Immature natural killer cell (primary cell): ENCODE results near the gene GJE1. TPM values are rescaled to one million over a fixed set of nuclear protein-coding genes. Genes with fewer than 3 reads are reported as not detected.
"Not testable (repeated sequence)": the region's sequence is repeated elsewhere in the genome, so short reads cannot be mapped to it uniquely, and the experiment has no call there.

ENCODE experiments used
- DNase-seq, 3 donors: peaks; one replicate each; pipeline ENCODE4 v3.0.0; 2022; ENCODE audit warnings: mixed read lengths in 1 of 3
- H3K27ac Mint-ChIP-seq, 6 donors: one replicate each; pipeline ENCODE4 v1.8.0; 2020; ENCODE audit warnings: mixed read lengths in 6 of 6, mild to moderate bottlenecking in 5 of 6, inconsistent platforms in 4 of 6, moderate library complexity in 3 of 6
- H3K27me3 Mint-ChIP-seq, 3 donors: one replicate each; pipeline ENCODE4 v1.8.0; 2020 to 2021; ENCODE audit warnings: low read depth in 3 of 3, mild to moderate bottlenecking in 3 of 3, mixed read lengths in 3 of 3, moderate library complexity in 3 of 3, inconsistent platforms in 1 of 3
- H3K36me3 Mint-ChIP-seq, 3 donors: one replicate each; pipeline ENCODE4 v1.8.0; 2020; ENCODE audit warnings: mixed read lengths in 3 of 3, inconsistent platforms in 2 of 3, mild to moderate bottlenecking in 2 of 3
- H3K4me1 Mint-ChIP-seq, 2 donors: one replicate each; pipeline ENCODE4 v1.8.0; 2020; ENCODE audit warnings: inconsistent platforms in 2 of 2, mild to moderate bottlenecking in 2 of 2, mixed read lengths in 2 of 2, moderate library complexity in 1 of 2
- H3K4me3 Mint-ChIP-seq, 5 donors: one replicate each; pipeline ENCODE4 v1.8.0; 2020; ENCODE audit warnings: mild to moderate bottlenecking in 5 of 5, mixed read lengths in 5 of 5, inconsistent platforms in 3 of 5, moderate library complexity in 3 of 5
- H3K9me3 Mint-ChIP-seq, 6 donors: one replicate each; pipeline ENCODE4 v1.8.0; 2020; ENCODE audit warnings: mild to moderate bottlenecking in 6 of 6, mixed read lengths in 6 of 6, inconsistent platforms in 4 of 6, moderate library complexity in 3 of 6
- polyA plus RNA-seq, 3 donors: library from polyadenylated mRNA; unstranded; fragments of 300-500 nt; fragmentation: Illumina TruSeq; gene quantifications; one replicate each; pipeline ENCODE4 v1.2.3, GENCODE V29; 2021

Gene GJE1
- polyA plus RNA-seq, 3 donors from 2014 or later: not detected

DNA sequence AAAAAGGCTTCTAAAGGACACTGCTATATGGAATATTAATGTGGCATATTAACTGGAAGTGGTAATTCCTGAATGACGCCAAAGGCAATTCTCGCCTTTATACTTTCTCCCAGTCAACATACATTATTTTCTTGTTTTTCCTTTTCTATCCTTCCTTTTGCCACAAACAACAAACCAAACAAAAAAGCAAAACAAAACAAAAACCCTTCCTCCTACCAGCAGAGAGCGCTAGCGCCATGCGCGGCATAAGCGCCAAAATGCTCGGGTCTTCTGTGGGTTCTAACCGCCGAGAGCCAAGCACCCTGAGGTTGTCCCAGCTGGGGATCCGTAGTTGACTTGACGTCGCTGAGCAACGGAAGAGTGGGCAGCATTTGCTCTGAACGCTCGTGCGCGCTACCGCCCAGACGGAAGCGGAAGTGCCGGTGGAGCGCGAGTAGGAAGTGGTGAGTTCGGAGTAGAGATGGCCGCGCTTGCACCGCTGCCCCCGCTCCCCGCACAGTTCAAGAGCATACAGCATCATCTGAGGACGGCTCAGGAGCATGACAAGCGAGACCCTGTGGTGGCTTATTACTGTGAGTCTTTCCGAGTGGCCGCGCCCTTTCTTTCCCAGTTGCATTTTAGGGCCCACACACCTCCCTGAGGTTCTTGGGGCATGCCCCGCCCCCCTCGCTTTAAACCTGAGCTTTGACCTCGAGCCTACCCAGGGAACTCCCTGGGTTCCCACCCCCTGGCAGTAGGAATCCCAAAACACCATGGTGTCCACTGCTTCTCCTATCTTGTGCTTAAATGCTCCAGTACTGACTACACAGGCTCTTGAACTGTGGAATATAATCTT is 14.3 kb downstream of the GJE1 start, which contains the start of the genes NMBR and VTA1:
TSS of gene NMBR (minus strand) at position 295 of the 835 bp plus-strand sequence. CDS start 58,464 bp downstream, outside the sequence.
TSS of gene VTA1 (plus strand) at position 436 of the 835 bp plus-strand sequence. CDS start at position 461, 25 bp downstream.
- Mint-ChIP-seq H3K4me1 (peaks cover 52 to 63% of the 10 kb centered on the region in 2 donors), H3K36me3 (peaks cover 0 to 3% (median 0%) of the 10 kb centered on the region in 3 donors), H3K9me3 (peaks cover 0 to 2% (median 0%) of the 10 kb centered on the region in 6 donors), H3K27ac (peak within 1 kb of the TSS; percentile 84 to 91 (median 88)), H3K4me3 (peak within 1 kb of the TSS; percentile 85 to 93 (median 91)), H3K27me3 (peaks cover 6 to 19% (median 13%) of the 10 kb centered on the region in 3 donors)
- peak; percentile 97 for DNase-seq

DNA sequence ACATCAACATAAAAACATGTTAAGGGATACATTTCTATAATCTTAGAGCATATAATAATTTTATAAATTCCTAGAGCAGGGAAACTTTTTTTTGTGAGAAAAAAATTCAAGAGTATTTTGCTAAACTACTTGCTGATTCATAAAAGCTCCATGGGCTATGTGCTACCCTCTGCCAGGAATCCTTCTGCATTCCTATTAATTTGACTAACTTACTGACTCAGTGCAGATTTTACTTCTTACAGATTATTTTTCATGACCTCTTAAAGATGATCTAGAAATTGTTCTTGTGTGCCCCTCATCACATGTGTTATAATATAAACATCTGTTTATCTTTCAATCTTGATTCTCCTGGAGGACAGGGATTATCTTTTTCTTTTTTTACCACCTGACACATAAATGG is 20.0 kb downstream of the GJE1 start:
- DNase-seq: no peak
- Mint-ChIP-seq H3K4me1 (peaks cover 55 to 89% of the 10 kb centered on the region in 2 donors), H3K27me3 (peaks cover 0 to 1% (median 0%) of the 10 kb centered on the region in 3 donors), H3K9me3 (no peaks in the 10 kb centered on the region), H3K36me3 (peaks cover 0 to 3% (median 0%) of the 10 kb centered on the region in 3 donors), H3K4me3 (no peak overlapping the region), H3K27ac (no peak overlapping the region)

DNA sequence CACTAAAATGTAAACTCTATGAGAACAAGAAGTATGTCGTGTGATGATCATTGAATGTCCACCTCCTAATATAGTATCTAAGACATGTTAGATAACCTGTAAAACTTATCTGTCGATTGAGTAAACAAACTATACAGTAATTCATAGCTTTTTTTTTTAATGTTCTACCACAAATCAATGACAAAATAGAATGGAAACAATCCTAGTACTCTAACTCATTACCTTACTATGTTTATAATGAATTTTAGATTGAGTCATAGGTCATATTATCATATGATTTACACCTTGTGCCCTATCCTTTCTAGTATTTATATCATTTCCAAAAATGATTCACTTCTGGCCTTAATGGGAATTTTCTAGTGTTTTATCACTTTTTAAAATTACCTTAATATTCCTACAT is 20.5 kb downstream of the GJE1 start:
- no peaks in the 10 kb centered on the region for H3K27me3 Mint-ChIP-seq

DNA sequence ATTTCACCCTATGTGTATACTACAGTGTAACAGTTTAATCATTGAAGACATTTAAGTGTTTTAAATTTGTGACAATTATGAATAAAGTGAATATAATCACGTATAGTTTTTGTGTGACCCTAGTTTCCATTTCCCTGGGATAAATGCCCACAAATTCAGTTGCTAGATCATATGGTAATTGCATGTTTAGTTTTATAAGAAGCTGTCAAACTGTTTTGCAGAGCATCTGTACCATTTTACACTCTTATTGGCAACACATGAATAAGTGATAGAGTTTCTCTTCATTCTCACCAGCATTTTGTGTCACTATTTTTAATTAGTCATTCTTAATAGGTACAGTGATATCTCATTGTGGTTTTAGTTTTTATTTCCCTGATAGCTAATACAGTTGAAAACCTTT is 21.6 kb downstream of the GJE1 start:
- Mint-ChIP-seq H3K9me3 (no peaks in the 10 kb centered on the region), H3K27me3 (no peaks in the 10 kb centered on the region), H3K36me3 (peaks cover 0 to 3% (median 0%) of the 10 kb centered on the region in 3 donors), H3K4me1 (peaks cover 42 to 83% of the 10 kb centered on the region in 2 donors), H3K27ac (no peak overlapping the region), H3K4me3 (no peak overlapping the region)
- DNase-seq: no peak

More for the DNA sequence above, 20.5 kb downstream of the GJE1 start:
- H3K36me3 Mint-ChIP-seq: peaks cover 0 to 3% (median 0%) of the 10 kb centered on the region in 3 donors
- H3K9me3 Mint-ChIP-seq: no peaks in the 10 kb centered on the region
- H3K27ac Mint-ChIP-seq: no peak overlapping the region
- DNase-seq: no peak
- H3K4me3 Mint-ChIP-seq: no peak overlapping the region
- H3K4me1 Mint-ChIP-seq: peaks cover 50 to 88% of the 10 kb centered on the region in 2 donors

DNA sequence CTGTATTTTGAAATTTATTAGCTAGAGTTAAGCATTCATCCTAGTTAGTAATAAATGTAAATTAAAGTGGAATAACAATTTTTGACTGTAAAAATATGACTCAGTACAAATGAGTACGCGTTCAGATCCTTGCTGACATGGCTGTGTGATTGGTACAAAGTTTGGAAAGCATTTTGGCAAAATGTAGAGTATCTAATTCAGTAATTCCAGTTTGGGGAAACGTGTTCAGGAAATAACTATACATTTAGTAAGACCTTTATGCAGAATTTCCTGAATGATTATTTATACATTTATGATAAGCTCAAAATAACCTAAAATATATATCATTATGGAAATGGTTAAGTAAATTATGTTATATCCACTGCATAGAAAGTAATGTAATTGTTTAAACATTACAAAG is 22.4 kb downstream of the GJE1 start:
- Mint-ChIP-seq H3K9me3 (no peaks in the 10 kb centered on the region), H3K27me3 (no peaks in the 10 kb centered on the region), H3K4me1 (peaks cover 37 to 81% of the 10 kb centered on the region in 2 donors), H3K36me3 (peaks cover 0 to 3% (median 0%) of the 10 kb centered on the region in 3 donors), H3K4me3 (no peak overlapping the region), H3K27ac (no peak overlapping the region)
- DNase-seq: no peak

DNA sequence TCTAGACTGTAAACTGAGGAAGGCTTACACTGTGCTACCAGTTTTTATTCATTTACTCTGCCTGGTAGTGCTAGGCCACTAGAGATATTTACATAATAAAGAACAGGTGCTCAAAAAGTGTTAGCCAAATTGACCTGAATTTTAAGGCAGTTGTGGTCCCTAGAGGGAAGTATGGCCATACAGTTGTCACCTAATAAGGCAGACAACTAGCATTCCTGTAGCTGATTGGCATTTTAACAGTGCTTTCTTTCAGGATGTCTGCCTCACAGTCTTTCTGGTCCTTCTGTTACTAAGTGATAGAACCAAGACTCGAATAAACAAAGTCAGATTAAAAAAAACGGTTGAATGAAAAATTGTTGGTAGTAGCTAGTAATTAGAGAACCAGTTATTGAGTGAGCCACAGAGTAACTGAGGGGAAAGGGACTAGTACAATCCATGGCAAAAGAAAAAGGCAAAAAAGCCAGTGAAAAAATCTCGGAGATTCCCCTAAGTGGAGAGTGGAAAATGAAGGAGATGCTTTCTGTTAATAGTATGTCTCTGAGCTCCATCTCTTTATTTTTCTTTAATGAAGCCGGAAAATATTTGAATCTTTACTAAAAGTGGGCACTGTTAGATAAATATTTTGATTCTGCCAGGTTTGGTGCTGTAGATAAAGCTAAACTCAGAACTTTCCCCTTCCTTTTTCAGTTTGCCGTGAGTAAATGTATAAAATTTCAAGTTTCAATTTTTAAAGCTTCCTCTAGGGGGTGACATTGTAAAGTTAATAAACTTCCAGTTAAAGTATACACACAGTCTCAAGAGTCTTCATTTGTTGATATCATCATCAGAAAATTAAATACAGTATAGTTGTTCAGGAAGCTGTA is 23.4 kb downstream of the GJE1 start:
- Mint-ChIP-seq H3K9me3 (no peaks in the 10 kb centered on the region), H3K27me3 (no peaks in the 10 kb centered on the region), H3K36me3 (no peaks in the 10 kb centered on the region), H3K4me1 (peaks cover 36 to 81% of the 10 kb centered on the region in 2 donors), H3K4me3 (peak overlapping the region in 2 of 5 donors; percentile 14 to 30), H3K27ac (peak overlapping the region in 5 of 6 donors; percentile 31 to 62 (median 45))
- DNase-seq: peak in 2 of 3 donors; percentile 19 to 21

DNA sequence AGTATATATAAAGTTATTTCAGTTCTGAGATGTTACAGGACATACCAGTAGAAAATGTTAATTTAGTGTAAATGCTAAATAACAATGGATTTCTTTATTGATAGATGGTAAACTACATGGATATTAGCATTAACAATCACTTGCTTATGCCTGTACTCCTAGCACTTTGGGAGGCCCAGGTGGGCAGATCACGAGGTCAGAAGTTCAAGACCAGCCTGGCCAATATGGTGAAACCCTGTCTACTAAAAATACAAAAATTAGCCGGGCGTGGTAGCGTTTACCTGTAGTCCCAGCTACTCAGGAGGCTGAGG is 24.0 kb downstream of the GJE1 start:
- H3K36me3 Mint-ChIP-seq, H3K27ac Mint-ChIP-seq, DNase-seq, H3K9me3 Mint-ChIP-seq, H3K4me3 Mint-ChIP-seq, H3K27me3 Mint-ChIP-seq: not testable (repeated sequence)
- H3K4me1 Mint-ChIP-seq: peaks cover 33 to 79% of the 10 kb centered on the region in 2 donors

DNA sequence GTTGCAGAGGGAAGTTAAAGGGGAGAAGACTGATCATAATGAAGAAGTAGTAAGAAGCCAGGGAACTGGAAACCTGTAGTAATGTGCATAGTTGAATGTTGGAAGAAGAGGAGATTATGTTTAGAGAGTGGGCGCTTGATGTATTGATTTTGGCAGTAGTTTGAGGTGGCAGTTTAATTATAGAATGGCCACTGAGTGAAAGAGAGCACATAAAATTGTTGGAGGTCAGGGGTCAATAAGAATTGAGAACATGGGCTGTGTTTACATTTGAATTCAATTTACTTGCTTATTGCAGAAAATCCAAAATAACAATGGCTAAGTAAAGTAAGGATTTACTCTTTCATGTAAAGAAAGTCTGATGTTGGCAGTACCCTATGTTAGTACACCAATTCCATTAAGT is 30.1 kb downstream of the GJE1 start:
- Mint-ChIP-seq H3K27me3 (no peaks in the 10 kb centered on the region), H3K9me3 (no peaks in the 10 kb centered on the region), H3K27ac (no peak overlapping the region), H3K4me1 (peaks cover 30 to 71% of the 10 kb centered on the region in 2 donors), H3K36me3 (peaks cover 0 to 6% (median 5%) of the 10 kb centered on the region in 3 donors), H3K4me3 (no peak overlapping the region)
- no peak for DNase-seq

DNA sequence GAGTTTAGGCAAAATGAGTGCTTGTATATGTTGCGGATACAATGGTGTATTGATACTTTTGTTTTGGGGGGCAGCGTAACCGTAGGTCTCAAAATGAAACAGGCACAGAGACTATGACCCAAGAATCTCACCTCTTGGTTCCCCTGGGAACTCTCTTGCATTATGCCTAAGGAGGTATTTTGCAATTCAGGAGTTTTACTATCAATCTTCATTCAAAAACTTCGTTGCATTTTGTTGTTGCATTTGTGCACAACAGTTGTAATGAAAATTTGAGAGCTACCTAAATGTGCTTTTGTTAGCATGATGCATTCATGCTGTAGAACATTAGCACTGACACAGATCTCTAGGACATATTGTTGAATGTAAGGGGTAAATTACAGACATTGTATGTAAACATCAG is 32.5 kb downstream of the GJE1 start:
- no peaks in the 10 kb centered on the region for H3K9me3 Mint-ChIP-seq
- H3K27me3 Mint-ChIP-seq: no peaks in the 10 kb centered on the region
- no peak overlapping the region for H3K4me3 Mint-ChIP-seq
- H3K36me3 Mint-ChIP-seq: peaks cover 2 to 8% (median 5%) of the 10 kb centered on the region in 3 donors
- DNase-seq: no peak
- H3K27ac Mint-ChIP-seq: peak overlapping the region in 2 of 6 donors; percentile 5 to 10
- H3K4me1 Mint-ChIP-seq: peaks cover 27 to 56% of the 10 kb centered on the region in 2 donors

DNA sequence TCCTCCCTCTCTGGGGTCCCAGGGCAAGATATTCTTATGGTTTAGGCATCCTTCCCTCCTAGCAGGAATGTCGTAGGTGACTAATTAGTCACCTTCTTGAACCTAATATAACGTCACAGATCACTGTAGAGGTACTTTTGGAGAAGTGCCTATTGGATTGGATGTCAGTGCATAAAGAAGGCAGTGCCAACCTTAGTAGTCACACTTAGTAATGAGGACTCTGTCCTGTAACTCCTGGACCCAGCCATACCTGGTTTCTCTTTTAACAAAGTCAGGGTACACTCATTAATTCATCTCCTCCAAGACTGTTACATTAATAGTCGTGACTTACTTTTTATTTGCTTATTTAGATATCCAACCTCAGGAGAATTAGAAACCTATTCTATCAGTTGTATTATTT is 34.3 kb downstream of the GJE1 start:
- Mint-ChIP-seq H3K4me3 (no peak overlapping the region), H3K27me3 (no peaks in the 10 kb centered on the region), H3K36me3 (peaks cover 7 to 13% (median 8%) of the 10 kb centered on the region in 3 donors), H3K4me1 (peaks cover 20 to 39% of the 10 kb centered on the region in 2 donors), H3K9me3 (no peaks in the 10 kb centered on the region), H3K27ac (peak overlapping the region in 1 of 6 donors; percentile 28)
- DNase-seq: no peak

DNA sequence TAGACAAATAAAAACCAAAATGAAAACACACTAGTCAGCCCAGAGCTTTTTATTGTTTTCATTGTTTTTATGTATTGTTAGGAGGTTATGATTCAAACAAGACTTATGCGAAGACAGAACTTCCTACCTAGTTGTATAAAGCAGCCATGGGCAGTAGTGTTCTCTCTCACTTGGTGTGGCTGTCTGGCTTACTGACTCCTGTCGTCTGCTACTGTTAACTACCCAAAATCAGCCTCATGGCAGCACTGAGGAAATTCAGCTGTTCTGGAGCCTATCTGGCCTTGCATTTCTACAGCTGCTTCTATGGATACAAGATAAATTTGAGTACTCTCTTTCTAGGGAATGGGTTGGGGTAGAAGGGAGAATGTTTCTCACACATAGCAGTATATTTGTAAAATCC is 34.8 kb downstream of the GJE1 start:
- no peak overlapping the region for H3K27ac Mint-ChIP-seq

DNA sequence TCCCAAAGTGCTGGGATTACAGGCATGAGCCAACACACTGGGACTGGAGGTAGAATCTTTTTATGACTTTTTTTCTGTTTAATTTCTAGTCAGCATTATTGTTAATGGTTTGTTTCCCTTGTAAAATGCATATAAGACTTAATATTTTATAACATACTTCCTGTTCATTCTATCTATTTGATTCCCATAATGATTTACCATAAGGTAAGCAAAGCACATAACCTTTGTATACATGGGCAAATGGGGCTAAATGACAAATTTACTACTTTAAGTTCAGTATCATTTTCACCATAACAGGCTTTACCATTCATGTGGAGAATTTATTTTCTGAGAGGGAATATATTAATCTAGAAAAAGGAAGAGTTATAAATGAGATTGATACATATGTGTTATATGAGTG is 38.6 kb downstream of the GJE1 start:
- Mint-ChIP-seq H3K27ac (no peak overlapping the region), H3K9me3 (peaks cover 0 to 2% (median 0%) of the 10 kb centered on the region in 6 donors), H3K36me3 (peaks cover 35 to 42% (median 38%) of the 10 kb centered on the region in 3 donors), H3K27me3 (no peaks in the 10 kb centered on the region), H3K4me3 (no peak overlapping the region), H3K4me1 (peaks cover 2 to 6% of the 10 kb centered on the region in 2 donors)
- DNase-seq: no peak

More for the DNA sequence above, 34.8 kb downstream of the GJE1 start:
- Mint-ChIP-seq H3K9me3 (no peaks in the 10 kb centered on the region), H3K4me3 (no peak overlapping the region), H3K4me1 (peaks cover 16 to 35% of the 10 kb centered on the region in 2 donors), H3K27me3 (no peaks in the 10 kb centered on the region), H3K36me3 (peaks cover 9 to 15% (median 12%) of the 10 kb centered on the region in 3 donors)
- DNase-seq: no peak

DNA sequence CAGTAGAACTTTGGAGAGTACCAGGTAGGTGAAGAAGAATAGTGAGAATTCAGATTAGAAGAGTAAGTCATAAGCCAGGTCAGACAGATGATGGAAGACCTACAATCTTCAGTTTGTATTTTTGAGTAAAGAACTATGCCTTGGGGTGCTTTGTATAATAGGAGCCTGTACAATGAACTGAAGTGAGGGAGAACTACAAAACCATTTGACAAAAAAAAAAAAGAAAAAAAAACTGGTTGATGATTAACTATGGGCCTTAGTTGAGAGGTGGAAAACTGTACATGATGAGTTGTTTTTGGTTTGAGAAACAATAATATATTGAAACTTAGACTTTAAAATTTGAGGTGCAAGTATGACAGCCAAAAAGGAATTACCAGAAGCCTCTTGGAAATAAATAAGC is 40.0 kb downstream of the GJE1 start:
- Mint-ChIP-seq H3K9me3 (peaks cover 1 to 7% (median 5%) of the 10 kb centered on the region in 6 donors), H3K4me1 (peaks cover 4 to 5% of the 10 kb centered on the region in 2 donors), H3K27me3 (no peaks in the 10 kb centered on the region), H3K27ac (peak overlapping the region in 1 of 6 donors; percentile 35), H3K36me3 (peaks cover 45 to 51% (median 48%) of the 10 kb centered on the region in 3 donors), H3K4me3 (no peak overlapping the region)
- no peak for DNase-seq
